Measurements from ENCODE around the gene OLFML1.
A peak's percentile ranks its signal among the peaks of the same experiment; 100 is the strongest.

GRCh38 chr11:7514099-7514591, 28.8 kb downstream of the OLFML1 start:
- no peak for TF ChIP-seq CTCF (IDR thresholded peaks at IDR 0.05; ENCODE audit: insufficient read depth, low read depth, low read length)
- peak; percentile 75 for TF ChIP-seq EZH2 (IDR thresholded peaks at IDR 0.05; ENCODE audit: insufficient read depth, low read length)
